ENCODE results near the gene RARRES1.

DNA sequence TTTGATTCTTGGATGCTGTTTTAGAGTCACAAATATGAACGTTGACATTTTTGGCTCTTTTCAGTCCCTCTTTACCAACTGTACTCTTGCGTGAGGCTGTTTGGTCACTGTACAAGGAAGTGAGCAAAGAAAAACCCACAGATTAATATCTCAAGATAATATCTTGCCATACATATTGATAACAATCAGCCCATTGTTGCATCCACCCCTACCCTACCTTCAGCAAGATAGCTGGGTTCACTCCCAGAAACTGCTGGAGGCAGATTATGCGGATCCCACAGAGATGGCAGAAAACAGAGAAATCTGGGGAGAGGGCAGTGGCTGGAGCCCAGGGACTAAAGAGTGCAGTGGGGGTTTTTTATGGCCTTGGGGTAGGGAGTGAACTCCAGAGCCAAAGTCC is 39.7 kb upstream of the RARRES1 start:
- TF ChIP-seq CTCF (IDR thresholded peaks at IDR 0.05), result no peak
- no peak for TF ChIP-seq POLR2A (IDR thresholded peaks at IDR 0.05)
- TF ChIP-seq POLR2AphosphoS5 (IDR thresholded peaks at IDR 0.05), result no peak

Measured in sigmoid colon (tissue), 4 donors.